A673 (cell line): ENCODE data around the gene KCNF1. TPM values are rescaled to one million over a fixed set of nuclear protein-coding genes. Genes with fewer than 3 reads are reported as not detected.

Source experiments
- BruUV-seq: library from RNA; stranded (reverse); fragments of 400-500 nt; replicated peaks from 2 replicates; lab custom pipeline; 2021; lab: Mats Ljungman, UMichigan
- CTCF ChIA-PET: fragments of 300-600 bp; sonication (Branson Sonifier 250); formaldehyde crosslinking; loops from one replicate; lab custom pipeline; 2022; ENCODE audit warnings: antibody characterized with exemption; lab: Charles Lee
- POLR2A ChIA-PET: fragments of 300-600 bp; sonication (Branson Sonifier 250); formaldehyde crosslinking; loops from one replicate; lab custom pipeline; 2022; ENCODE audit warnings: antibody characterized with exemption; ENCODE audit not compliant: low non-redundant PET; lab: Charles Lee
- DNase-seq: peaks from one replicate; pipeline ENCODE4 v3.0.0-alpha.2; 2015; ENCODE audit warnings: low spot score
- H3K27ac ChIP-seq: fragments of 200-600 bp; sonication (generic); 2 replicates; pipeline ENCODE4 v1.5.1; 2016; ENCODE audit warnings: mixed run types, low read depth, mild to moderate bottlenecking, mixed read lengths, antibody characterized with exemption, low read length; ENCODE audit not compliant: poor library complexity, severe bottlenecking
- H3K27me3 ChIP-seq: fragments of 200-600 bp; sonication (generic); replicated peaks from 2 replicates; pipeline ENCODE4 v1.6.1; 2017; ENCODE audit warnings: mixed run types, low read depth, mild to moderate bottlenecking, mixed read lengths, antibody characterized with exemption, low read length; ENCODE audit not compliant: insufficient read depth, poor library complexity
- H3K36me3 ChIP-seq: fragments of 200-600 bp; sonication (generic); 2 replicates; pipeline ENCODE4 v1.6.1; 2016; ENCODE audit warnings: mixed run types, mild to moderate bottlenecking, mixed read lengths, antibody characterized with exemption, low read length; ENCODE audit not compliant: insufficient read depth, poor library complexity, severe bottlenecking
- H3K4me1 ChIP-seq: fragments of 200-600 bp; sonication (generic); 2 replicates; pipeline ENCODE4 v1.6.1; 2017; ENCODE audit warnings: mixed run types, mild to moderate bottlenecking, mixed read lengths, antibody characterized with exemption, low read length; ENCODE audit not compliant: insufficient read depth, poor library complexity, severe bottlenecking
- H3K4me3 ChIP-seq: fragments of 200-600 bp; sonication (generic); 2 replicates; pipeline ENCODE4 v1.5.1; 2016; ENCODE audit warnings: low read depth, mixed run types, mild to moderate bottlenecking, mixed read lengths, low read length; ENCODE audit not compliant: poor library complexity, severe bottlenecking
- H3K9me3 ChIP-seq: fragments of 200-600 bp; sonication (generic); 2 replicates; pipeline ENCODE4 v1.6.1; 2016; ENCODE audit warnings: mixed run types, low read depth, mild to moderate bottlenecking, mixed read lengths, antibody characterized with exemption, low read length; ENCODE audit not compliant: poor library complexity, severe bottlenecking
- CTCF ChIP-seq: fragments of 300-800, 200-600 bp; sonication (generic); conservative IDR thresholded peaks from 2 replicates; pipeline ENCODE4 v1.5.1; 2017; ENCODE audit warnings: low read depth, mild to moderate bottlenecking, antibody characterized with exemption, low read length, moderate library complexity, mixed read lengths
- EZH2 ChIP-seq: fragments of 200-600 bp; sonication (generic); IDR thresholded peaks from 2 replicates; pipeline ENCODE4 v1.6.1; 2017; ENCODE audit warnings: borderline replicate concordance, low read depth, mild to moderate bottlenecking, mixed read lengths, antibody characterized with exemption, low read length; ENCODE audit not compliant: poor library complexity, severe bottlenecking
- intact Hi-C: fragments of 100-400 bp; cut with micrococcal nuclease; formaldehyde crosslinking; loops from one replicate; pipeline ENCODE4 v1.10.0; 2022; ENCODE audit not compliant: unreplicated experiment
- total RNA-seq: library from RNA; stranded (reverse); gene quantifications from 2 replicates; pipeline ENCODE4 v1.2.3, GENCODE V29; 2021

Gene KCNF1
- total RNA-seq, 1 experiment from 2014 or later: 0.32 TPM

GRCh38 chr2:10890706-10891270 lies 20.9 kb upstream of the KCNF1 start:
- BruUV-seq: no TSS peak
- POLR2A ChIA-PET: no interaction called here
- H3K27me3 ChIP-seq: no peaks in the 10 kb centered on the region

GRCh38 chr2:10891390-10891789 lies 20.3 kb upstream of the KCNF1 start:
- no peak overlapping the region for H3K4me3 ChIP-seq
- TF ChIP-seq EZH2: no peak
- TF ChIP-seq CTCF: no peak
- H3K4me1 ChIP-seq: peaks cover 10% of the 10 kb centered on the region
- H3K36me3 ChIP-seq: no peaks in the 10 kb centered on the region
- H3K9me3 ChIP-seq: no peaks in the 10 kb centered on the region
- H3K27ac ChIP-seq: no peak overlapping the region
- no peaks in the 10 kb centered on the region for H3K27me3 ChIP-seq
- intact Hi-C loops: no loop called here
- BruUV-seq: no TSS peak
- ChIA-PET CTCF (no interaction called here), POLR2A (no interaction called here)
- no peak for DNase-seq

More at GRCh38 chr2:10890706-10891270, 20.9 kb upstream of the KCNF1 start:
- H3K27ac ChIP-seq: no peak overlapping the region
- CTCF ChIA-PET: no interaction called here
- TF ChIP-seq CTCF: no peak
- TF ChIP-seq EZH2: no peak
- H3K36me3 ChIP-seq: no peaks in the 10 kb centered on the region
- no peak overlapping the region for H3K4me3 ChIP-seq
- H3K9me3 ChIP-seq: no peaks in the 10 kb centered on the region
- intact Hi-C loops: no loop called here
- peaks cover 16% of the 10 kb centered on the region for H3K4me1 ChIP-seq
- DNase-seq: no peak

- CTCF ChIA-PET: no interaction called here
- H3K9me3 ChIP-seq: no peaks in the 10 kb centered on the region
- H3K4me3 ChIP-seq: no peak overlapping the region
- intact Hi-C loops: no loop called here
- no peaks in the 10 kb centered on the region for H3K27me3 ChIP-seq
- no peak for TF ChIP-seq EZH2
- no peak for TF ChIP-seq CTCF
- POLR2A ChIA-PET: no interaction called here
- no peak overlapping the region for H3K27ac ChIP-seq
- H3K4me1 ChIP-seq: peaks cover 9% of the 10 kb centered on the region
- no peak for DNase-seq
- BruUV-seq: no TSS peak
- H3K36me3 ChIP-seq: no peaks in the 10 kb centered on the region
Measured at GRCh38 chr2:10891848-10892247, 19.9 kb upstream of the KCNF1 start.
